B cell (primary cell): ENCODE measurements around the gene FUBP3. TPM values are rescaled to one million over a fixed set of nuclear protein-coding genes. Genes with fewer than 3 reads are reported as not detected.

Experiments
- ATAC-seq: fragments of 200-7000 bp; cut with Tn5 transposase; one replicate; pipeline ENCODE4 v1.10.0; 2021; ENCODE audit warnings: low read depth, mild to moderate bottlenecking, moderate number of reproducible peaks, moderate library complexity
- CTCF ChIA-PET: fragments of 350-600 bp; sonication (Branson Sonifier 250); formaldehyde crosslinking; loops from one replicate; lab custom pipeline; 2021; ENCODE audit warnings: antibody characterized with exemption, inconsistent platforms; lab: Charles Lee
- POLR2A ChIA-PET: fragments of 350-600 bp; sonication (Branson Sonifier 250); formaldehyde crosslinking; loops from one replicate; lab custom pipeline; 2021; ENCODE audit warnings: antibody characterized with exemption; lab: Charles Lee
- DNase-seq: peaks from one replicate; pipeline ENCODE4 v3.0.0; 2013
- H2AFZ ChIP-seq: 2 replicates; pipeline ENCODE4 v1.6.1; 2012; ENCODE audit warnings: mild to moderate bottlenecking, low read depth, low read length; ENCODE audit not compliant: insufficient read depth, poor library complexity, severe bottlenecking
- H3K27ac ChIP-seq, 2 donors: 1 replicate in 1 of 2; 2 replicates in 1 of 2; pipeline ENCODE4 v1.5.1; 2012 to 2013; ENCODE audit warnings: low read length in 2 of 2, mild to moderate bottlenecking in 2 of 2, moderate library complexity in 1 of 2
- H3K27me3 ChIP-seq, 4 experiments: fragments of 200-600 bp in 1 of 4; sonication (generic) in 1 of 4; replicated peaks in 1 of 4; 1 replicate in 2 of 4; 2 replicates in 2 of 4; pipeline versions ENCODE4 v1.6.1 to v1.7.0; 2013 to 2016; ENCODE audit warnings: low read length in 3 of 4, mild to moderate bottlenecking in 2 of 4, mixed read lengths in 1 of 4, moderate library complexity in 1 of 4; ENCODE audit not compliant: insufficient read depth in 4 of 4, control insufficient read depth in 3 of 4; ENCODE audit errors: control extremely low read depth in 1 of 4
- H3K36me3 ChIP-seq, 2 experiments: replicated peaks in 1 of 2; 1 replicate in 1 of 2; 2 replicates in 1 of 2; pipeline versions ENCODE4 v1.6.1 to v1.7.1; 2013; ENCODE audit warnings: low read length in 1 of 2; ENCODE audit not compliant: insufficient read depth in 2 of 2, control insufficient read depth in 1 of 2; ENCODE audit errors: control extremely low read depth in 1 of 2, extremely low read depth in 1 of 2
- H3K4me1 ChIP-seq, 2 donors: fragments of 200-600 bp in 1 of 2; sonication (generic) in 1 of 2; 1 replicate in 1 of 2; 2 replicates in 1 of 2; pipeline versions ENCODE4 v1.5.1 to v1.6.1; 2013 to 2017; ENCODE audit warnings: low read length in 2 of 2; ENCODE audit not compliant: control insufficient read depth in 2 of 2, insufficient read depth in 2 of 2
- H3K4me2 ChIP-seq: replicated peaks from 2 replicates; pipeline ENCODE3; 2012; ENCODE audit warnings: mild to moderate bottlenecking, low read depth, low read length; ENCODE audit not compliant: poor library complexity, severe bottlenecking
- H3K4me3 ChIP-seq, 5 experiments: fragments of 200-600 bp in 1 of 5; sonication (generic) in 1 of 5; 1 replicate in 3 of 5; 2 replicates in 2 of 5; pipeline versions ENCODE4 v1.5.1 to v1.7.0; 2011 to 2016; ENCODE audit warnings: low read length in 4 of 5, mild to moderate bottlenecking in 4 of 5, low read depth in 2 of 5, control low read depth in 1 of 5, moderate library complexity in 1 of 5; ENCODE audit not compliant: insufficient read depth in 1 of 5; ENCODE audit errors: control extremely low read depth in 1 of 5, extremely low read depth in 1 of 5
- H3K79me2 ChIP-seq: fragments of 200-600 bp; sonication (generic); one replicate; pipeline ENCODE4 v1.6.0; 2016; ENCODE audit warnings: low read length; ENCODE audit not compliant: control insufficient read depth, insufficient read depth
- H3K9ac ChIP-seq: fragments of 200-600 bp; sonication (generic); 2 replicates; pipeline ENCODE4 v1.6.1; 2017; ENCODE audit warnings: mild to moderate bottlenecking, low read length, moderate library complexity
- H3K9me3 ChIP-seq, 3 donors: one replicate each; pipeline versions ENCODE4 v1.6.1 to v1.7.1; 2013; ENCODE audit warnings: low read length in 2 of 3; ENCODE audit not compliant: control insufficient read depth in 2 of 3, insufficient read depth in 1 of 3; ENCODE audit errors: control extremely low read depth in 1 of 3
- H4K20me1 ChIP-seq: 2 replicates; pipeline ENCODE4 v1.6.0; 2012; ENCODE audit warnings: mild to moderate bottlenecking, low read length; ENCODE audit not compliant: insufficient read depth, control insufficient read depth, poor library complexity, severe bottlenecking
- H3K27ac Mint-ChIP-seq: one replicate; pipeline ENCODE4 v1.8.0; 2021; ENCODE audit warnings: mixed read lengths
- H3K27me3 Mint-ChIP-seq: one replicate; pipeline ENCODE4 v1.8.0; 2021; ENCODE audit warnings: mixed read lengths
- H3K4me1 Mint-ChIP-seq: one replicate; pipeline ENCODE4 v1.8.0; 2021; ENCODE audit warnings: mixed read lengths
- H3K4me3 Mint-ChIP-seq: one replicate; pipeline ENCODE4 v1.8.0; 2021; ENCODE audit warnings: mixed read lengths
- H3K9me3 Mint-ChIP-seq: one replicate; pipeline ENCODE4 v1.8.0; 2022; ENCODE audit warnings: mixed read lengths; ENCODE audit not compliant: insufficient read depth
- CTCF ChIP-seq: fragments of 200-600 bp; IDR thresholded peaks from one replicate; pipeline ENCODE4 v1.8.0; 2022; ENCODE audit warnings: antibody characterized with exemption, mild to moderate bottlenecking
- EZH2 ChIP-seq: IDR thresholded peaks from 2 replicates; pipeline ENCODE4 v1.6.1; 2012; ENCODE audit warnings: borderline replicate concordance, low read depth, mild to moderate bottlenecking, moderate library complexity, low read length; ENCODE audit not compliant: insufficient read depth, poor library complexity, severe bottlenecking
- WGBS: methylation state at CpG from one replicate; pipeline ENCODE4 v1.1.5; 2013; ENCODE audit warnings: missing lambda C conversion rate; ENCODE audit not compliant: insufficient coverage; 5-methylcytosine and 5-hydroxymethylcytosine counted together
- intact Hi-C: fragments of 100-400 bp; cut with micrococcal nuclease; formaldehyde crosslinking; loops from one replicate; pipeline ENCODE4 v1.10.0; 2022
- polyA minus RNA-seq: library from RNA; depleted of rRNA, polyadenylated mRNA; stranded (reverse); fragments of >200 nt; gene quantifications from 2 replicates; pipeline ENCODE4 v1.2.3, GENCODE V29; 2012
- polyA plus RNA-seq: library from polyadenylated mRNA; depleted of rRNA; stranded (reverse); fragments of >200 nt; gene quantifications from 2 replicates; pipeline ENCODE4 v1.2.3, GENCODE V29; 2012
- total RNA-seq, 2 donors: library from RNA; stranded (reverse); fragments of 120-200 nt in 1 of 2; gene quantifications; 1 replicate in 1 of 2; 2 replicates in 1 of 2; pipeline versions ENCODE4 v1.2.3 to v1.2.4, GENCODE V29; 2013 to 2022

FUBP3 gene
- 45.7 and 51.4 TPM in 2 replicates for total RNA-seq
- 27.1 TPM for total RNA-seq (2013)
- polyA plus RNA-seq, result 21.0 and 79.4 TPM in 2 replicates
- polyA minus RNA-seq, result 41.7 and 43.4 TPM in 2 replicates

GRCh38 chr9:130578865-130579737, at the start of gene FUBP3:
FUBP3 (plus strand) TSS chr9:130579577; CDS start chr9:130579681, 104 bp downstream.
- Histone ChIP-seq H3K9ac (peak within 1 kb of the TSS; percentile 86), H3K9me3 (no peaks in the 10 kb centered on the region), H3K27ac (peak within 1 kb of the TSS; percentile 63 to 84), H4K20me1 (peaks cover 22% of the 10 kb centered on the region), H2AFZ (peak within 1 kb of the TSS; percentile 93), H3K4me1 (peaks cover 19 to 20% of the 10 kb centered on the region in 2 donors), H3K4me2 (peak within 1 kb of the TSS; percentile 89), H3K79me2 (peaks cover 60% of the 10 kb centered on the region), H3K27me3 (no peaks in the 10 kb centered on the region), H3K36me3 (peaks cover 0 to 2% of the 10 kb centered on the region in 2 experiments), H3K4me3 (peak within 1 kb of the TSS; percentile 72 to 92 (median 85))
- peaks cover 38% of the 10 kb centered on the region for H3K4me1 Mint-ChIP-seq
- DNase-seq, result peak; percentile 90
- POLR2A ChIA-PET, result no interaction called here
- no peak for TF ChIP-seq CTCF
- TF ChIP-seq EZH2, result no peak
- WGBS, result under 1% methylated on average over 74 of the region's 74 CpGs
- H3K4me3 Mint-ChIP-seq, result peak within 1 kb of the TSS; percentile 95
- peak within 1 kb of the TSS; percentile 89 for H3K27ac Mint-ChIP-seq
- CTCF ChIA-PET, result no interaction called here
- intact Hi-C loops, result loop anchor here (2.0 kb wide), 1 partner anchor 104 kb away; no protein-coding TSS in a partner anchor
- no peaks in the 10 kb centered on the region for H3K27me3 Mint-ChIP-seq
- peak; percentile 87 for ATAC-seq
- H3K9me3 Mint-ChIP-seq, result no peaks in the 10 kb centered on the region

- WGBS, result 100% methylated on average over 6 of the region's 9 CpGs
- CTCF ChIA-PET, result no interaction called here
Measured at GRCh38 chr9:130530938-130531337, 48.4 kb upstream of the FUBP3 start.

More at GRCh38 chr9:130530938-130531337, 48.4 kb upstream of the FUBP3 start:
- Histone ChIP-seq H3K27me3 (peaks cover 0 to 6% (median 2%) of the 10 kb centered on the region in 4 experiments), H3K4me2 (no peak overlapping the region), H4K20me1 (no peaks in the 10 kb centered on the region), H3K9ac (no peak overlapping the region), H3K79me2 (no peaks in the 10 kb centered on the region), H2AFZ (no peak overlapping the region), H3K36me3 (no peaks in the 10 kb centered on the region), H3K9me3 (peaks cover 0 to 4% (median 0%) of the 10 kb centered on the region in 3 donors), H3K4me3 (no peak overlapping the region), H3K27ac (no peak overlapping the region), H3K4me1 (no peaks in the 10 kb centered on the region)
- TF ChIP-seq EZH2, result no peak
- no peak for TF ChIP-seq CTCF
- H3K27me3 Mint-ChIP-seq, result peaks cover 23% of the 10 kb centered on the region
- H3K9me3 Mint-ChIP-seq, result no peaks in the 10 kb centered on the region
- DNase-seq (no peak), ATAC-seq (no peak)
- POLR2A ChIA-PET, result no interaction called here
- H3K4me3 Mint-ChIP-seq, result no peak overlapping the region
- H3K4me1 Mint-ChIP-seq, result peaks cover 3% of the 10 kb centered on the region
- no peak overlapping the region for H3K27ac Mint-ChIP-seq
- intact Hi-C loops, result no loop called here
